Measurements from ENCODE around the gene ABHD10.

ABHD10 gene

GRCh38 chr3:111978583-111979433 lies at the start of gene ABHD10:
Gene ABHD10 (plus strand): TSS chr3:111979026. CDS start chr3:111979062, 36 bp downstream.
- peak within 1 kb of the TSS; percentile 87 for H3K27ac ChIP-seq

GRCh38 chr3:111929484-111929883 lies 49.3 kb upstream of the ABHD10 start:
- no peak for TF ChIP-seq CTCF (conservative IDR thresholded peaks at IDR 0.05)
- TF ChIP-seq ZFX (IDR thresholded peaks at IDR 0.05), result no peak
- no peak overlapping the region for H3K27ac ChIP-seq

More at GRCh38 chr3:111978583-111979433, at the start of gene ABHD10:
- TF ChIP-seq ZFX (IDR thresholded peaks at IDR 0.05), result peak; percentile 53; the same call in 1 of the 2 replicates
- no peak for TF ChIP-seq CTCF (conservative IDR thresholded peaks at IDR 0.05)

- no peak overlapping the region for H3K27ac ChIP-seq
- TF ChIP-seq ZFX (IDR thresholded peaks at IDR 0.05) (no peak), CTCF (conservative IDR thresholded peaks at IDR 0.05) (no peak)
These were observed 45.9 kb upstream of the ABHD10 start for GRCh38 chr3:111932946-111933345.

GRCh38 chr3:111936191-111936841 lies 42.5 kb upstream of the ABHD10 start:
- no peak overlapping the region for H3K27ac ChIP-seq
- no peak for TF ChIP-seq ZFX (IDR thresholded peaks at IDR 0.05)
- TF ChIP-seq CTCF (conservative IDR thresholded peaks at IDR 0.05), result no peak

- no peak overlapping the region for H3K27ac ChIP-seq
- TF ChIP-seq ZFX (IDR thresholded peaks at IDR 0.05), result no peak
- TF ChIP-seq CTCF (conservative IDR thresholded peaks at IDR 0.05), result no peak
These were observed 41.9 kb upstream of the ABHD10 start for GRCh38 chr3:111936967-111937366.

GRCh38 chr3:111937871-111938270 lies 41.0 kb upstream of the ABHD10 start:
- no peak overlapping the region for H3K27ac ChIP-seq
- TF ChIP-seq ZFX (IDR thresholded peaks at IDR 0.05), result no peak
- no peak for TF ChIP-seq CTCF (conservative IDR thresholded peaks at IDR 0.05)

GRCh38 chr3:111939873-111940272 lies 39.0 kb upstream of the ABHD10 start:
- H3K27ac ChIP-seq, result no peak overlapping the region
- no peak for TF ChIP-seq CTCF (conservative IDR thresholded peaks at IDR 0.05)
- TF ChIP-seq ZFX (IDR thresholded peaks at IDR 0.05), result no peak
